Endothelial cell of umbilical vein (primary cell): Measurements from ENCODE around the gene SEC14L6. TPM values are rescaled to one million over a fixed set of nuclear protein-coding genes. Genes with fewer than 3 reads are reported as not detected.

ENCODE experiments used
- BruUV-seq: library from RNA; stranded (reverse); fragments of 400-500 nt; replicated peaks from 2 replicates; lab custom pipeline; 2021; lab: Mats Ljungman, UMichigan
- CTCF ChIA-PET: fragments of 300-600, 350-600 bp; sonication (Branson Sonifier 250); formaldehyde crosslinking; loops from one replicate; lab custom pipeline; 2021; ENCODE audit warnings: antibody characterized with exemption, inconsistent platforms; lab: Charles Lee
- POLR2A ChIA-PET: fragments of 300-600, 350-600 bp; sonication (Branson Sonifier 250); formaldehyde crosslinking; loops from one replicate; lab custom pipeline; 2021; ENCODE audit warnings: antibody characterized with exemption, inconsistent platforms; lab: Charles Lee
- DNase-seq: peaks from one replicate; pipeline ENCODE4 v3.0.0-alpha.2; 2011; ENCODE audit warnings: low read depth, low spot score
- FAIRE-seq: peaks from 2 replicates; lab custom pipeline; 2011; peaks lifted over from hg19 to GRCh38; lab: Jason Lieb, UNC
- H2AFZ ChIP-seq: 2 replicates; pipeline ENCODE4 v1.6.0; 2012; ENCODE audit warnings: low read depth, low read length, control low read depth, inconsistent platforms
- H3K27ac ChIP-seq: 2 replicates; pipeline ENCODE4 v1.5.1; 2011; ENCODE audit warnings: low read depth, mild to moderate bottlenecking, control low read depth, low read length, moderate library complexity; ENCODE audit not compliant: insufficient read depth
- H3K27me3 ChIP-seq, 2 experiments: 2 replicates each; pipeline versions ENCODE4 v1.6.0 to v1.6.1; 2011; ENCODE audit warnings: low read length in 2 of 2, mixed read lengths in 1 of 2; ENCODE audit not compliant: control insufficient read depth in 2 of 2, insufficient read depth in 2 of 2
- H3K36me3 ChIP-seq, 2 experiments: 2 replicates in 1 of 2; 3 replicates in 1 of 2; pipeline ENCODE4 v1.5.1; 2011; ENCODE audit warnings: low read length in 2 of 2, mild to moderate bottlenecking in 1 of 2, moderate library complexity in 1 of 2; ENCODE audit not compliant: control insufficient read depth in 2 of 2, insufficient read depth in 2 of 2; ENCODE audit errors: extremely low read depth in 1 of 2
- H3K4me1 ChIP-seq: 3 replicates; pipeline ENCODE4 v1.5.1; 2011; ENCODE audit warnings: mild to moderate bottlenecking, low read length; ENCODE audit not compliant: control insufficient read depth, insufficient read depth; ENCODE audit errors: extremely low read depth
- H3K4me2 ChIP-seq: 2 replicates; pipeline ENCODE4 v1.6.1; 2011; ENCODE audit warnings: low read length, control low read depth, mixed read lengths; ENCODE audit not compliant: insufficient read depth
- H3K4me3 ChIP-seq, 3 experiments: fragments of 200-600 bp in 1 of 3; sonication (generic), shearing (Covaris generic) in 1 of 3; replicated peaks in 1 of 3; 2 replicates each; pipeline ENCODE4 v1.5.1; 2011 to 2016; ENCODE audit warnings: control low read depth in 3 of 3, low read length in 3 of 3, mild to moderate bottlenecking in 2 of 3, inconsistent platforms in 1 of 3, low read depth in 1 of 3, moderate library complexity in 1 of 3; ENCODE audit not compliant: insufficient read depth in 1 of 3
- H3K79me2 ChIP-seq: 2 replicates; pipeline ENCODE4 v1.6.0; 2012; ENCODE audit warnings: low read length, inconsistent platforms; ENCODE audit not compliant: control insufficient read depth, insufficient read depth
- H3K9ac ChIP-seq: replicated peaks from 2 replicates; pipeline ENCODE3; 2011; ENCODE audit warnings: low read length, control low read depth; ENCODE audit not compliant: insufficient read depth; ENCODE audit errors: extremely low read depth
- H3K9me1 ChIP-seq: replicated peaks from 3 replicates; pipeline ENCODE4 v1.6.0; 2011; ENCODE audit warnings: mild to moderate bottlenecking, low read length; ENCODE audit not compliant: control insufficient read depth, insufficient read depth; ENCODE audit errors: extremely low read depth
- H3K9me3 ChIP-seq: replicated peaks from 2 replicates; pipeline ENCODE4 v1.5.1; 2012; ENCODE audit warnings: low read length, inconsistent platforms; ENCODE audit not compliant: control insufficient read depth, insufficient read depth
- H4K20me1 ChIP-seq: replicated peaks from 2 replicates; pipeline ENCODE3; 2011; ENCODE audit warnings: mild to moderate bottlenecking, low read length; ENCODE audit not compliant: control insufficient read depth, insufficient read depth; ENCODE audit errors: extremely low read depth
- EZH2 ChIP-seq: IDR thresholded peaks from 2 replicates; pipeline ENCODE4 v1.6.1; 2012; ENCODE audit warnings: borderline replicate concordance, low read depth, mild to moderate bottlenecking, moderate library complexity, low read length, inconsistent platforms; ENCODE audit not compliant: severe bottlenecking
- FOS ChIP-seq: IDR thresholded peaks from 2 replicates; pipeline ENCODE4 v1.6.1; 2011; ENCODE audit warnings: mild to moderate bottlenecking, low read length, moderate library complexity, borderline replicate concordance; ENCODE audit not compliant: insufficient read depth
- GATA2 ChIP-seq: IDR thresholded peaks from 2 replicates; pipeline ENCODE4 v1.7.0; 2011; ENCODE audit warnings: low read depth, mild to moderate bottlenecking, moderate library complexity, mixed read lengths, low read length; ENCODE audit not compliant: insufficient read length, insufficient read depth
- JUN ChIP-seq: IDR thresholded peaks from 2 replicates; pipeline ENCODE4 v1.6.1; 2011; ENCODE audit warnings: borderline replicate concordance, low read depth; ENCODE audit not compliant: insufficient read length, insufficient read depth
- MYC ChIP-seq: IDR thresholded peaks from one replicate; pipeline ENCODE4 v1.6.1; 2011; ENCODE audit warnings: mild to moderate bottlenecking, low read depth, low read length
- POLR2A ChIP-seq: IDR thresholded peaks from 2 replicates; pipeline ENCODE4 v1.6.1; 2012; ENCODE audit warnings: low read depth, mild to moderate bottlenecking, control low read depth, low read length
- POLR2AphosphoS5 ChIP-seq: IDR thresholded peaks from 2 replicates; pipeline ENCODE4 v1.6.1; 2012; ENCODE audit warnings: low read depth, mild to moderate bottlenecking, control low read depth, low read length, moderate library complexity; ENCODE audit not compliant: insufficient read depth
- dilution Hi-C: fragments of 300-500 bp; cut with MboI; formaldehyde crosslinking; loops from one replicate; pipeline ENCODE4 v1.15.0; 2019; ENCODE audit warnings: low sequenced_read_pairs; ENCODE audit not compliant: extremely low pct_ligation_motif_present
- intact Hi-C: fragments of 100-400 bp; cut with micrococcal nuclease; formaldehyde crosslinking; loops from one replicate; pipeline ENCODE4 v1.10.0; 2022
- polyA plus RNA-seq, 4 experiments: library from polyadenylated mRNA; depleted of rRNA in 3 of 4; stranded (reverse) in 3 of 4; unstranded in 1 of 4; fragments of >200 nt; gene quantifications; 2 replicates each; pipeline versions ENCODE4 v1.2.1 to v1.2.3, GENCODE V29; 2011 to 2012; ENCODE audit warnings: missing spikeins in 1 of 4
- total RNA-seq: library from RNA; stranded (reverse); gene quantifications from 2 replicates; pipeline ENCODE4 v1.2.3, GENCODE V29; 2021
- TF ChIP-seq, protein P1 (sequence below): IDR thresholded peaks from 2 replicates; pipeline ENCODE4 v1.6.1; 2011; ENCODE audit not compliant: insufficient read depth, insufficient read length
- TF ChIP-seq, protein P2 (sequence below), 2 donors: IDR thresholded peaks; 1 replicate in 1 of 2; 2 replicates in 1 of 2; pipeline ENCODE4 v1.5.1; 2011; ENCODE audit warnings: low read length in 2 of 2, mild to moderate bottlenecking in 2 of 2, moderate library complexity in 2 of 2, control low read depth in 1 of 2, inconsistent platforms in 1 of 2, low read depth in 1 of 2; ENCODE audit not compliant: insufficient read depth in 1 of 2; ENCODE audit errors: extremely low read depth in 1 of 2

SEC14L6 gene
- total and polyA plus RNA-seq, 2 donors (not counting 3 experiments of a cell fraction or from before 2014, with no cell fraction given) = 0.04 to 0.15 TPM

DNA sequence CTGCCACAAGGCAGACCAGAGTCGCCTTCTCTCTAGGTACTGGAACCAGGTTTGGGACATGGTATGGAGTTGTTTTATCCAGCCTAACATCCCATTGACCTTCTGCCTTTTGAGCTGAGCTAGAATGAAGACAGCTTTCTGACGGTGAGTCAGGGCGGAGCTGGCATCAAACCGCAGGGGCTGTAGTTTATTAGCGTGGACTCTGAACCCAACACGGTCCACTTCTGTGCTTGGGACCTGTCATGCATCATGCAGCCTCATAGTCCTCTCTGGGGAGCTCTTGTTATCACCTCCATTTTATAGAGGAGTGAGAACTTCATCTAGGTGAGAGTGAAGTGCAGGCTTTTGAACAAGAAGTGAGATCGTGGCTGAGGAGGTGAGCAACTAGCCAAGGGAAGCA, 19.6 kb upstream of the SEC14L6 start:
- H3K4me1 ChIP-seq = no peaks in the 10 kb centered on the region
- no peak overlapping the region for H3K9ac ChIP-seq
- TF ChIP-seq POLR2A (no peak), EZH2 (no peak), JUN (no peak), FOS (no peak), MYC (no peak), POLR2AphosphoS5 (no peak), GATA2 (no peak)
- TF ChIP-seq, protein P1, sequence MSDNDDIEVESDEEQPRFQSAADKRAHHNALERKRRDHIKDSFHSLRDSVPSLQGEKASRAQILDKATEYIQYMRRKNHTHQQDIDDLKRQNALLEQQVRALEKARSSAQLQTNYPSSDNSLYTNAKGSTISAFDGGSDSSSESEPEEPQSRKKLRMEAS = no peak
- no peaks in the 10 kb centered on the region for H3K9me3 ChIP-seq
- no peaks in the 10 kb centered on the region for H3K36me3 ChIP-seq
- no peak for FAIRE-seq
- no peak overlapping the region for H3K4me3 ChIP-seq
- intact Hi-C loops = no loop called here
- dilution Hi-C loops = no loop called here
- peaks cover 0 to 5% of the 10 kb centered on the region in 2 experiments for H3K27me3 ChIP-seq
- no peaks in the 10 kb centered on the region for H4K20me1 ChIP-seq
- CTCF ChIA-PET = interaction anchor here (1.3 to 1.5 kb wide), 3 partner anchors 10 to 40 kb away, joined by 3 read pairs; no protein-coding TSS in a partner anchor
- BruUV-seq = no TSS peak
- H3K4me2 ChIP-seq = no peak overlapping the region
- H3K27ac ChIP-seq = no peak overlapping the region
- POLR2A ChIA-PET = no interaction called here
- H2AFZ ChIP-seq = no peak overlapping the region
- no peaks in the 10 kb centered on the region for H3K79me2 ChIP-seq
- H3K9me1 ChIP-seq = no peaks in the 10 kb centered on the region
- no peak for DNase-seq

DNA sequence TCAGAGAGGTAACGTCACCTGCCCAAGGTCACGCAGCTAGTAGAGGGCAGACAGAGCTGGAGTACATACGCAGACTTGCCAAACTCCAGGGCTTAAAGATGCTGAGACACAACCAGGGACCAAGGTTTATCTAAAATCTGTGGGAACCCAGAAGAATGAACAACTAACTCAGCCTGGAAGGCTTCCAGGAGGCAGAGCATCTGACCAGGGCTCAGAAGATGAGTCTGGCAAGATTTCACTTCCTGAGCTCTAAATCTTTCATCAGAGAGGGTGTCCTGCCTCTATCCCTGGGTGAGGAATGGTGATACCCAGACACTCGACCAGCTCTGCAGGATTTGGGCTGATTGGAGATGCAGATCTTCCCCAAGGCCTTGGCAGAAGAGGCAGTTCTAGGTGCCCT, 18.8 kb upstream of the SEC14L6 start:
- H3K36me3 ChIP-seq = no peaks in the 10 kb centered on the region
- no peak overlapping the region for H3K9ac ChIP-seq
- H3K9me3 ChIP-seq = no peaks in the 10 kb centered on the region
- ChIA-PET CTCF (interaction anchor here (0.8 to 1.5 kb wide), 4 partner anchors 10 to 198 kb away, joined by 3 read pairs; no protein-coding TSS in a partner anchor), POLR2A (no interaction called here)
- no peaks in the 10 kb centered on the region for H3K79me2 ChIP-seq
- H3K4me1 ChIP-seq = no peaks in the 10 kb centered on the region
- H3K4me3 ChIP-seq = no peak overlapping the region
- no peak overlapping the region for H3K4me2 ChIP-seq
- TF ChIP-seq POLR2AphosphoS5 (no peak), MYC (no peak), JUN (no peak), POLR2A (no peak), GATA2 (no peak), EZH2 (no peak), FOS (no peak)
- TF ChIP-seq, protein P2, sequence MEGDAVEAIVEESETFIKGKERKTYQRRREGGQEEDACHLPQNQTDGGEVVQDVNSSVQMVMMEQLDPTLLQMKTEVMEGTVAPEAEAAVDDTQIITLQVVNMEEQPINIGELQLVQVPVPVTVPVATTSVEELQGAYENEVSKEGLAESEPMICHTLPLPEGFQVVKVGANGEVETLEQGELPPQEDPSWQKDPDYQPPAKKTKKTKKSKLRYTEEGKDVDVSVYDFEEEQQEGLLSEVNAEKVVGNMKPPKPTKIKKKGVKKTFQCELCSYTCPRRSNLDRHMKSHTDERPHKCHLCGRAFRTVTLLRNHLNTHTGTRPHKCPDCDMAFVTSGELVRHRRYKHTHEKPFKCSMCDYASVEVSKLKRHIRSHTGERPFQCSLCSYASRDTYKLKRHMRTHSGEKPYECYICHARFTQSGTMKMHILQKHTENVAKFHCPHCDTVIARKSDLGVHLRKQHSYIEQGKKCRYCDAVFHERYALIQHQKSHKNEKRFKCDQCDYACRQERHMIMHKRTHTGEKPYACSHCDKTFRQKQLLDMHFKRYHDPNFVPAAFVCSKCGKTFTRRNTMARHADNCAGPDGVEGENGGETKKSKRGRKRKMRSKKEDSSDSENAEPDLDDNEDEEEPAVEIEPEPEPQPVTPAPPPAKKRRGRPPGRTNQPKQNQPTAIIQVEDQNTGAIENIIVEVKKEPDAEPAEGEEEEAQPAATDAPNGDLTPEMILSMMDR (IDR thresholded peaks at IDR 0.05; ENCODE audit: extremely low read depth in 1 of 2, insufficient read depth in 1 of 2, low read depth in 1 of 2, low read length in 2 of 2) = no peak
- TF ChIP-seq, protein P1 = no peak
- no TSS peak for BruUV-seq
- dilution Hi-C loops (no loop called here), intact Hi-C loops (no loop called here)
- H3K27ac ChIP-seq = no peak overlapping the region
- H2AFZ ChIP-seq = no peak overlapping the region
- FAIRE-seq (no peak), DNase-seq (no peak)
- no peaks in the 10 kb centered on the region for H4K20me1 ChIP-seq
- no peaks in the 10 kb centered on the region for H3K9me1 ChIP-seq
- peaks cover 0 to 5% of the 10 kb centered on the region in 2 experiments for H3K27me3 ChIP-seq
